Brain microvascular endothelial cell (primary cell): ENCODE results near the gene DNAJC22.
"Not testable (repeated sequence)": the region's sequence is repeated elsewhere in the genome, so short reads cannot be mapped to it uniquely, and the experiment has no call there.

Source experiments
- DNase-seq: peaks from one replicate; pipeline ENCODE4 v3.0.0-alpha.2; 2020
- H3K27ac ChIP-seq: fragments of 250-450 bp; sonication (Bioruptor Pico); 2 replicates; pipeline ENCODE4 v1.5.1; 2020; ENCODE audit warnings: mild to moderate bottlenecking, moderate library complexity
- H3K27me3 ChIP-seq: fragments of 250-450 bp; sonication (Bioruptor Pico); replicated peaks from 2 replicates; pipeline ENCODE4 v1.5.1; 2020; ENCODE audit warnings: mild to moderate bottlenecking
- H3K36me3 ChIP-seq: fragments of 250-450 bp; sonication (Bioruptor Pico); replicated peaks from 2 replicates; pipeline ENCODE4 v1.5.1; 2020; ENCODE audit warnings: mild to moderate bottlenecking
- H3K4me3 ChIP-seq: 2 replicates; pipeline ENCODE4 v1.5.1; 2011; ENCODE audit warnings: low read depth, mild to moderate bottlenecking, control low read depth, low read length, moderate library complexity
- CTCF ChIP-seq: IDR thresholded peaks from 2 replicates; pipeline ENCODE4 v1.5.1; 2011; ENCODE audit warnings: low read depth, mild to moderate bottlenecking, moderate library complexity, low read length, control low read depth, inconsistent platforms; ENCODE audit errors: missing control alignments
- in situ Hi-C: cut with HindIII; loops from 2 replicates; pipeline ENCODE4 v1.10.0; 2017; ENCODE audit warnings: low sequenced_read_pairs, low pct_ligation_motif_present

Gene DNAJC22

GRCh38 chr12:49309386-49309785 is 37.3 kb upstream of the DNAJC22 start:
- H3K27me3 ChIP-seq = peaks cover 2% of the 10 kb centered on the region
- in situ Hi-C loops = no loop called here
- no peak overlapping the region for H3K4me3 ChIP-seq
- no peak overlapping the region for H3K27ac ChIP-seq
- TF ChIP-seq CTCF = no peak
- no peak for DNase-seq
- H3K36me3 ChIP-seq = no peaks in the 10 kb centered on the region

GRCh38 chr12:49310451-49311000 is 36.2 kb upstream of the DNAJC22 start:
- H3K27me3 ChIP-seq, H3K4me3 ChIP-seq, H3K36me3 ChIP-seq, in situ Hi-C loops, H3K27ac ChIP-seq, DNase-seq: not testable (repeated sequence)

GRCh38 chr12:49314811-49315210 is 31.9 kb upstream of the DNAJC22 start:
- no peak for TF ChIP-seq CTCF
- Histone ChIP-seq H3K4me3 (no peak overlapping the region), H3K27me3 (peaks cover 2% of the 10 kb centered on the region), H3K27ac (no peak overlapping the region), H3K36me3 (no peaks in the 10 kb centered on the region)
- DNase-seq = no peak
- in situ Hi-C loops = no loop called here

- DNase-seq, H3K27me3 ChIP-seq, in situ Hi-C loops, H3K4me3 ChIP-seq, H3K36me3 ChIP-seq, H3K27ac ChIP-seq: not testable (repeated sequence)
Observed at GRCh38 chr12:49317118-49317517, 29.6 kb upstream of the DNAJC22 start.

GRCh38 chr12:49320411-49321103 is 26.1 kb upstream of the DNAJC22 start:
- DNase-seq, in situ Hi-C loops, H3K27ac ChIP-seq, H3K27me3 ChIP-seq, H3K36me3 ChIP-seq, H3K4me3 ChIP-seq: not testable (repeated sequence)

GRCh38 chr12:49322367-49322707 is 24.4 kb upstream of the DNAJC22 start:
- in situ Hi-C loops = no loop called here
- no peak for TF ChIP-seq CTCF
- H3K36me3 ChIP-seq = no peaks in the 10 kb centered on the region
- DNase-seq = no peak
- peak overlapping the region; percentile 49 for H3K27ac ChIP-seq
- no peaks in the 10 kb centered on the region for H3K27me3 ChIP-seq
- peak overlapping the region; percentile 78 for H3K4me3 ChIP-seq

GRCh38 chr12:49322708-49323523 is 23.8 kb upstream of the DNAJC22 start, which contains the start of gene TROAP:
TROAP (plus strand) TSS chr12:49323255; CDS start chr12:49323609, 354 bp downstream.
- Histone ChIP-seq H3K27me3 (no peaks in the 10 kb centered on the region), H3K4me3 (peak within 1 kb of the TSS; percentile 87), H3K27ac (peak within 1 kb of the TSS; percentile 49), H3K36me3 (no peaks in the 10 kb centered on the region)
- TF ChIP-seq CTCF = no peak
- in situ Hi-C loops = no loop called here
- peak; percentile 99 for DNase-seq
